ENCODE data around the gene PNPLA7. TPM values are rescaled to one million over a fixed set of nuclear protein-coding genes. Genes with fewer than 3 reads are reported as not detected.

The PNPLA7 gene
- total RNA-seq, 1 donor from 2014 or later = 9.0 TPM

DNA sequence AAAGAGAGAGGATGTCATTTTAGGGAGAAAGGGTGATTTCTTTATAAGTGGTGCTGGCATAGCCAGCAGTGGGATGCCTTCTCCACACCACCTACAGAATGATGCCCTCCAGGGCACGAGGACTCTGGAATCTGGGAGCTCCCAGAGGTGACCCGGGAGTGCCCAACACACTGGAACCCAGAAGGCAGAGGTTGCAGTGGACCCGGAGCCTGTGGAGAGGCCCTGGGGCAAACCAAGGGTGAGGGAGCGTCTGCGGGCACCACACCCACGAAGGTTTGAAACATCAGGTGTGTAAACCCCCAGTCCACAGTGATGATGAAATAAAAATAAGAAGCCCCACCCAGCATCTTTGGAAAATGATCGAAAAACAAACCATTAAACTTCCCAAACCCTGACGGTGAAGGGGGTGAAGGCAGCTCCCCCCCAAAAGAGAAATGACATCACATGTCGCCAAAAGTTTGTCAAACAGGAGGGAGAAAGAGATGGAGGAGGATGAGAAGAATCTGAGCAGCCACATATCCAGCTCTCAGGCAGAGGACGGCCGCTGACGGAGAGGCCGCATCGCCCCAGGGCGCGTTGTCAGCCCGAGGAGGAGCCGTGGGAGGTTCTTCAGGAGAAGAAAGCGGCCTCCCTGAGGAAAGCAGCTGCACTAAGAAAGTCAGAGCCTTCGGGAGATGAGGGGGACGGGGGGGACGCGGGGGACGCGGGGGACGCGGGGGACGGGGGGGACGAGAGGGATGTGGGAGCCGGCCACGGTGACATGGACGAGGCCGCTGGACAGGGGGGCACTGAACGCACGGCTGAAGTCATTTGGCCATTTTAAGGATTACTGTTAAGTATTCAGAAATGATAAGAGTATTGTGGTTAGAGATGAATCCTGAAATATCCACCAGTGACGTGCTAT lies 47.9 kb downstream of the PNPLA7 start:
- H3K27me3 ChIP-seq (ENCODE audit: low read depth) = no peaks in the 10 kb centered on the region
- H3K27ac ChIP-seq (replicated peaks) = no peak overlapping the region
- TF ChIP-seq, protein P1, sequence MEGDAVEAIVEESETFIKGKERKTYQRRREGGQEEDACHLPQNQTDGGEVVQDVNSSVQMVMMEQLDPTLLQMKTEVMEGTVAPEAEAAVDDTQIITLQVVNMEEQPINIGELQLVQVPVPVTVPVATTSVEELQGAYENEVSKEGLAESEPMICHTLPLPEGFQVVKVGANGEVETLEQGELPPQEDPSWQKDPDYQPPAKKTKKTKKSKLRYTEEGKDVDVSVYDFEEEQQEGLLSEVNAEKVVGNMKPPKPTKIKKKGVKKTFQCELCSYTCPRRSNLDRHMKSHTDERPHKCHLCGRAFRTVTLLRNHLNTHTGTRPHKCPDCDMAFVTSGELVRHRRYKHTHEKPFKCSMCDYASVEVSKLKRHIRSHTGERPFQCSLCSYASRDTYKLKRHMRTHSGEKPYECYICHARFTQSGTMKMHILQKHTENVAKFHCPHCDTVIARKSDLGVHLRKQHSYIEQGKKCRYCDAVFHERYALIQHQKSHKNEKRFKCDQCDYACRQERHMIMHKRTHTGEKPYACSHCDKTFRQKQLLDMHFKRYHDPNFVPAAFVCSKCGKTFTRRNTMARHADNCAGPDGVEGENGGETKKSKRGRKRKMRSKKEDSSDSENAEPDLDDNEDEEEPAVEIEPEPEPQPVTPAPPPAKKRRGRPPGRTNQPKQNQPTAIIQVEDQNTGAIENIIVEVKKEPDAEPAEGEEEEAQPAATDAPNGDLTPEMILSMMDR (IDR thresholded peaks at IDR 0.05; ENCODE audit: borderline replicate concordance) = no peak
- DNase-seq = no peak
- intact Hi-C loops (cut with micrococcal nuclease) = no loop called here
- no peak overlapping the region for H3K4me3 ChIP-seq
- H3K36me3 ChIP-seq = peaks cover 17% of the 10 kb centered on the region
- H3K9me3 ChIP-seq (replicated peaks) = no peaks in the 10 kb centered on the region
- H3K4me1 ChIP-seq = no peaks in the 10 kb centered on the region

- DNase-seq = no peak
- intact Hi-C loops (cut with micrococcal nuclease) = no loop called here
- Histone ChIP-seq H3K27ac (replicated peaks) (no peak overlapping the region), H3K4me3 (no peak overlapping the region), H3K4me1 (no peaks in the 10 kb centered on the region), H3K9me3 (replicated peaks) (no peaks in the 10 kb centered on the region), H3K36me3 (peaks cover 23% of the 10 kb centered on the region), H3K27me3 (ENCODE audit: low read depth) (no peaks in the 10 kb centered on the region)
- TF ChIP-seq, protein P1 (IDR thresholded peaks at IDR 0.05; ENCODE audit: borderline replicate concordance) = no peak
These were observed 48.7 kb downstream of the PNPLA7 start for GRCh38 chr9:137501457-137501856.

DNA sequence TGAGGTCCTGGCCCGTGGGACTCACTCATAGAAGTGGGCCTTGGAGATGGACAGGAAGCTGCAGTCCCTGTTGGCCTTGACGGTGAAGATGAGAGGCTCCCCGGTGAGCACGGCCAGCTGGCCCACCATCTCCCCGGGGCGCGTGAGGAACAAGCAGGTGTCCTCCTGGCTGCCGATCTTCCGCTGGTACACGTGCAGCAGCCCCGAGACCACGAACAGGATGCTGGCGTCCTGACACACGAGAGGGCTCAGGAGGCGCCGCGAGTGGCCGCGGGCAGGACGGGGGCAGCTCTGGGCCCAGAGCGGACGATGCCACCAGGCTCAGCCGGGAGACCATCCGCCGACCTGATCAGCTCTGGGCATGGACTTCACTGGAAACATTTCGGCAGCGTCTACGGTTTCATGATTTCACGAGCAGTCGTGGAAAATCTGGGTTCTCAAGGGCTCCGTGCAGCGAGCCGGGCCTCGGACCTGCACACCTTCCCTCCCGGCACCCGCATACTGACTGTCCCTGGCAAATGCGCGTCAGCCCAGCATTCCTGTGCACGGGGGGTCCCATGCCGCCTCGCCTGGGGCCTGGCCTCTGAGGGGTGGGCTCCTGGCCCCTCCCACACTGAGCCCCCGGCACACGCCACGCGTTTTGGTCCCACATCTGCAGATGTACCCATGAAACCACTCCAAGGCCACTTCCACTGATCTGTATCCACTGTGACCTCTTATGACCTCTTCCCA lies 49.4 kb downstream of the PNPLA7 start:
- Histone ChIP-seq H3K9me3 (replicated peaks) (no peaks in the 10 kb centered on the region), H3K36me3 (peaks cover 24% of the 10 kb centered on the region)
- intact Hi-C loops (cut with micrococcal nuclease) = no loop called here

GRCh38 chr9:137499858-137500661 lies 50.1 kb downstream of the PNPLA7 start:
- TF ChIP-seq, protein P1 (IDR thresholded peaks at IDR 0.05; ENCODE audit: borderline replicate concordance) = no peak
- Histone ChIP-seq H3K27ac (replicated peaks) (no peak overlapping the region), H3K27me3 (ENCODE audit: low read depth) (no peaks in the 10 kb centered on the region), H3K4me3 (no peak overlapping the region), H3K4me1 (no peaks in the 10 kb centered on the region), H3K36me3 (peaks cover 24% of the 10 kb centered on the region), H3K9me3 (replicated peaks) (no peaks in the 10 kb centered on the region)
- no peak for DNase-seq
- intact Hi-C loops (cut with micrococcal nuclease) = no loop called here

More for the DNA sequence above, 49.4 kb downstream of the PNPLA7 start:
- TF ChIP-seq, protein P1 (IDR thresholded peaks at IDR 0.05; ENCODE audit: borderline replicate concordance) = no peak
- no peaks in the 10 kb centered on the region for H3K4me1 ChIP-seq
- H3K27ac ChIP-seq (replicated peaks) = no peak overlapping the region
- no peaks in the 10 kb centered on the region for H3K27me3 ChIP-seq (ENCODE audit: low read depth)
- no peak for DNase-seq
- no peak overlapping the region for H3K4me3 ChIP-seq

DNA sequence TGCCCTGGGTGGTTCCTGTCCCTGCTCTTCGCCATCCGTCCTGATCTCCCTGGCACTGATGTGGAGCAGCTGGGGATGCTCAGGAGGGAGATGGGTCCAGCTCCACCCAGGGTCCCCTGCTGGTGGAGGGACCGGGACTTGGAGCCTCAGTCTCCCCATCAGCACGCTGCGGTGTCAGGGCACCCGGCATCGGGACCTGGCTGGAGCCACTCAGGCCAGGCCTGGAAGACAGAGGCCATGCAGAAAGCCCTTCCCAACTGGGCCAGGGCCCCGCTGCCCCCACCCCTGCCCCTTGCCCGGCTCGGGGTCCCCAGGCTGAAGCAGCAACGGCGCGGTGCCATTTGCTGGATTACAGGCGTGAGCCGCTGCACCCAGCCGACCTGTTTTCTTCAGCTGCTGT lies 50.8 kb downstream of the PNPLA7 start:
- TF ChIP-seq, protein P1 (IDR thresholded peaks at IDR 0.05; ENCODE audit: borderline replicate concordance) = no peak
- Histone ChIP-seq H3K9me3 (replicated peaks) (no peaks in the 10 kb centered on the region), H3K36me3 (peaks cover 24% of the 10 kb centered on the region), H3K4me3 (no peak overlapping the region), H3K27ac (replicated peaks) (no peak overlapping the region), H3K27me3 (ENCODE audit: low read depth) (no peaks in the 10 kb centered on the region), H3K4me1 (peaks cover under 1% of the 10 kb centered on the region)
- intact Hi-C loops (cut with micrococcal nuclease) = no loop called here
- no peak for DNase-seq
